GM19023 (cell line): ENCODE data around the gene SMIM43.
"Not testable (repeated sequence)": the region's sequence is repeated elsewhere in the genome, so short reads cannot be mapped to it uniquely, and the experiment has no call there.

Experiments
- ATAC-seq: cut with Tn5 transposase; IDR thresholded peaks from one replicate; pipeline ENCODE4 v1.9.1; 2021; ENCODE audit warnings: mild to moderate bottlenecking, moderate library complexity; ENCODE audit not compliant: unreplicated experiment

Gene SMIM43

DNA sequence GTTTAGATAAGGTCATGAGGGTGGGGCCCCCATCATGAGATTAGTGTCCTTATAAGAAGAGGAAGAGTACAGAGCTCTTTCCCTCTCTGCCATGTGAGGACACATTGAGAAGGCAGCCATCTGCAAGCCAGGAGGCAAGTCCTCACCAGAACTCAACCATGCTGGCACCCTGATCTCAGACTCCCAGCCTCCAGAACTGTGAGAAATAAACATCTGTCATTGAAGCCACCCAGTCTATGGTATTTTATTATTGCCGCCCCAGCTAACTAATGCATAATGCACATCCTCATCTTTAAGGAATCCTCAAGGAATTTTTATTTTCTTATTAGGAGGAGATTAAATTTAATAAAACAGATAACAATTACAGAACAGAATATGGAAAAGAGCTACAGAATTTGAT, 19.4 kb upstream of the SMIM43 start:
- no peak for ATAC-seq

DNA sequence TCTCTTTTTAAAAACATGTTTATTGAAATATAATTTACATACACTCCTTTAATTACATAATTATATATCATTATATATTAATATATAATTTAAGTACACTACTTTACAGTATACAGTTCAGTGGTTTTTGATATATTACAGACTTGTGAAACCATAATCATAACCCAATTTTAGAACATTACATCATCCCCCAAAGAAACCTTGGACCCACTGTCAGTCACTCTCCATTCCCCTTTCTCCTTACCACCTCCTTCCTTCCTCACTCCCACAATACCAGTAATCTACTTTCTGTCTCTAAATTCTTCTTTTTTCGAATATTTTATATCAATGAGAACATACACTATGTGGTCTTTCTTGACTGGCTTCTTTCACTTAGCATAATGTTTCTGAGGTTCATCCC, 18.2 kb upstream of the SMIM43 start:
- ATAC-seq = no peak

DNA sequence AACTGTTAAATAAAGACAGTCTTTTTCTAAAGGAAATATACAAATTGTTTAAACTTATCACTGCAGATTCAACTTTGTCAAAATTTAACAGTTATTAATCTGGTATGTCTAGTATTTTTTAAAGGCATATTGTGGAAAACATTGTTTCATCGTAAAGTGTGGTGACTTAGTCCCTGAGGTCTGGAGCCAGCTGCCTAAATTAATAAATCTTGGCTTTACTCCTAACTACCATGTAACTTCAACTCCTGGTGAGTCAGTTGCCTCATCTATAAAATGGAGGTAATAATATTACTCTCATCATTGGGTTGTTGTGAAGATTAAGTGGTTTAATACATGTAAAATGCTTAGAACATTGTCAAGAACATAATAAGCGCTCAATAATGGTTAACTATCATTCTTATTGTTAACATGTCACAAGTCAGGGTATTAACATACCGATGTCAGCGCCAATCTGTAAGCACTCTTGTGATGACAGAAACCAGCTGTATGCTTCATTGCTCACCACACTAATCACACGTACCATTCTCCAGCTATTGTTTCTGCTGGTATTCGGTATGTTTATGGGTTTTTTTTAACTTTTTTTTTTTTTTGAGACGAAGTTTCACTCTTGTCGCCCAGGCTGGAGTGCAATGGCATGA, 14.1 kb upstream of the SMIM43 start:
- ATAC-seq = no peak

DNA sequence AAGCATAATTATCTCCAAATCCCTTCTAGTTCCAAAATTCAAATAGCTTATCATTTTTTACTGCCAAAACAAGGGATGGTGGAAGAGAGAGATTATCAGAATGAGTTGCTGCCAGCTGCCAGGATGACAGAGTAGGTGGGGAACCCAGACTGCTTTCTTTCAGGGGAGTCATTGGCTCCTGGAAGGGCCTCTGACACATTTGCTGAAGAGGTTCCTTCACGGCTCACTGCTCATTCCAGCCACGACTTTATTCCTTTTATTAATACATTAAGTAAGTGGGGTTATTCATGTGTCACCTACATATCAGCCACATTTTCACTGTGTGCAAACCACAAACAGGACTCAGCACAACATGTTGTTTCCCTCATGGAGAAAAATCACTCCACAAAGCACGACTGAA, 12.7 kb upstream of the SMIM43 start:
- no peak for ATAC-seq

- no peak for ATAC-seq
Observed at GRCh38 chr4:121776610-121777401, 11.8 kb upstream of the SMIM43 start.

GRCh38 chr4:121773883-121774282, 8.9 kb upstream of the SMIM43 start:
- no peak for ATAC-seq

GRCh38 chr4:121771869-121772268, 6.9 kb upstream of the SMIM43 start:
- no peak for ATAC-seq

GRCh38 chr4:121769341-121769740, 4.4 kb upstream of the SMIM43 start:
- no peak for ATAC-seq

DNA sequence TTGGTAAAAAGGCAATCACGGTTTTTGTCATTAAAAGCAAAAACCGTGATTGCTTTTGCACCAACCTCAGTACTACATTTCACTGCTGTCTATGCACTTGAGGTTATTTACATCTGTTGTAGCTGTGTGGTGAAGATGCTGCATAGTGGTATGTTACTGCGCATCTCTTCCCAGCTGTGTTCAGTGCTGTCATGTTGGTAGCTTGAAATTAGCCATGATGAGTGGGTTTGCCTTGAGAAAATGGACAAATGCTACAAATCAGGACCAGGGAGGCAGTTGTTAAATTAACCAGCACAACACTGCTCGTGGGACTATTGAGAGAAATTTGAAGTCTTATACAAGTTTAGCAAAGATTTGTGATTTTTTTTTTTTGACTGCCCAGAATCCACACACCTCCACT, 2.2 kb upstream of the SMIM43 start:
- no peak for ATAC-seq

DNA sequence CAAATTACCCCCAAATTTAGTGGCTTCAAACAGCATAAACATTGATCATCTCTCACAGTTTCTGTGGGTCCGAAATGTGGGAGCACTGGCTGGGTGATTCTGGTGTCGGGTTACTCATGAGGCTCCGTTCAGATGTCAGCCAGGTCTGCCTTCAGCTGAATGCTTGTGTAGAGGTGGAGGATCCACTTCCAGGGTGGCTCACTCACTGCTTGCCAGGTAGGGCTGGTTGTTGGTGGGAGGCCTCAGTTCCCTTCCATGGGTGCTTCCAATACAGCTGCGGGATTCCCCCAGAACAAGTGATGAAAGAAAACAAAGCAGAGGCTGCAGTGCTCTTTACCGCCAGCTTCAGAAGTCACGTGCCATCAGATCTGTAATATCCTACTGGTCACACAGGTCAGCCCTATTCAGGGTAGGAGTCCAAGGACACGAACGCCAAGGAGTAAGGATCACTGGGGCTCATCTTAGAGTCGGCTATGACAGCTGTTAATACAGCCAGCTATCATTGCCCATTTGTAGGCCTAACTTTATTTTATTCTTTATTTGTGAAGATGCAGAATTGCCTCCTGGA, 1.1 kb upstream of the SMIM43 start:
- ATAC-seq = no peak

DNA sequence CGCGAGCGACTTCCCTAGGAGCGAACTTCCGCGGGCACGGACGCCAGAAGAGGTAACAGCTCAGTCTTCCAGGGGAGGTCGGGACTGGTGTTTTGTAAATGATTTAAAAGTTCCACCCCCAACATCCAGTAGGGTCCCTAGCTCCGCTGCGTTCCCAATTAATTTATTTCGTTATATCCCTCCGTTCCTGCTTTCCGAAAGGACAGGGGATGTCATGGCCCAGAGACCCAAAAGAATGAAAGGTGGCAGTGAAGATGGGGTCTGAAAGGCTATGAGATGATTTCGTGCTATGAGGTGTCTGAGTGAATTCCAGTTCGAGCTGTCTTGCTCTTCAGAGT, 373 bp upstream of the SMIM43 start:
- ATAC-seq = no peak

DNA sequence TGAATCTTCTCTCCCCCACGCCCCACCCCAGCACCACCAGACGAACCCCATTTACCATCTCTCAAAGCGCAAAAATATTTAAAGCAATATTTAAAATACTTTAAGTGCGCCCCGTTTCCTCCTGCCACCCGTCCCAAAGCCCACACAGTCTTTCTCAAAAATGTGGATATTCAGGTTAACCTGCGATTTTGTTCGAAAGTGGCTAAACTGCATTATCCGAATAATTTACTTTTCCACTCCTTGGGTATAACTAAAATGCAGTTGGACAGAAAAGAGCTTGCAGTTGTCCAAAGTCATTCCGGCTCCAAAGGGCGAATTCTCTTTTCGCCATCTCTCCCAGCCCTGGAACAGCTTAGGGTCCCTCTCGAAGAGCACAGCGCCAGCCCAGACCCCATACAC, 662 bp downstream of the SMIM43 start:
- no peak for ATAC-seq

DNA sequence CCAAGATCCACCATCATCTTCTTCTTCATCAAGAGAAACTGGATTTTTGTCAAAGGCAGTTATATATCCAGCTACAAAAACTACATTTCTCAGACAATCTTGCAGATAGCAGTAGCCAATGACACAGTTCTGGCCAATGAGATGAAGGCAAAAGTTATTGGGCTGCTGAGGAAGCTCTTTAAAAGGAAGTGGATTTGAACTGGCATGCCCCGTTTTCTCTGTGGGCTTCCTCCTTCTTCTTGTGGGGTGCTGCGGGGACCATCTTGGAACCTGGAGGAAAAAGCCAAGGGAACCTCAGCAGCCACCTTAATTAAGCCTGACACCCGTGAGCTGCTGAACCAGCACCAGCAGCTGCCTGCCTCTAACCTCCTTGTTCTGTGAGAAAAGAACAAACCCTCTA, 4.8 kb downstream of the SMIM43 start:
- ATAC-seq = no peak

DNA sequence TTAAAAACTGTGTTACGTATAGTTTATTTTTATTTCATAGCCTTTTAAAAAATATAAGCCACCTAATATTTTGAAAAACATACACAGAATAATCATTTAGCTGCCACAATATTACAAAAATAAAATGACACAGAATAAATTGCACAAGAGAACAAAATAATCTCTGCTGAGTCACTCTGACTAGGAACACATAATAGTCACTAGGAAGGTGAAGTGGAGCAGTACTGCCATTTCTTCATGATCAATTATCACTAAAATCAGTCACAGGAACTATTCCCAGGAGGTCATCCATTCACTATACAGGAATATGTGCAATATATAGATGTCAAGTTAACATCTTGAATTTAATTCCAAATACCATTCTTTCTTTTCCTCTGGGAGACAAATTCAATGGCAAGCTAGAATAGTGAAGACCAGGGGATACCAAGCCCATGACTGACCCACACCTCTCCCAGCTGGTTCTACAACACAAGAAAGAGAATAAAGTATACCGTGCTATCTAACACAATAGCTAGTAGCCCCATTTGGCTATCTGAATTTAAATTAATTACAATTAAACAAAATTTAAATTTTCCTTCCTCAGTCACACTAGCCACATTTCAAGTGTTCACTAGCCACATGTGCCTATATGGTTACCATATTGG, 5.9 kb downstream of the SMIM43 start:
- ATAC-seq = no peak

GRCh38 chr4:121752142-121752541, 12.8 kb downstream of the SMIM43 start:
- ATAC-seq = not testable (repeated sequence)

DNA sequence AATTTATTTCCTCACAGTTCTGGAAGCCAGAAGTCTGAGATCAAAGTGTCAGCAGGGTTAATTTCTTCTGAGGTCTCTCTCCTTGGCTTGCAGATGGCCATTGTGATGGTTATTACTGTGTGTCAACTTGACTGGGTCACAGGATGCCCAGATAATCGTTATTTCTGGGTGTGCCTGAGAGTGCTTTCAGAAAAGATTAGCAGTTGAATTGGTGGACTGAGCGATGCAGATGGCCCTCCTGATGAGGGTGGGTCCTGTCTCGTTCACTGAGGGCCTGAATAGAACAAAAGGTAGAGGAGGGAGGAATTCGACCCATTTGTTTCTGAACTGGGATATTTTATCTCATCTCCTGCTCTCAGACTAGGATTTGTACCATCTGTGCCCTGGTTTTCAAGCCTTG, 15.7 kb downstream of the SMIM43 start:
- no peak for ATAC-seq

DNA sequence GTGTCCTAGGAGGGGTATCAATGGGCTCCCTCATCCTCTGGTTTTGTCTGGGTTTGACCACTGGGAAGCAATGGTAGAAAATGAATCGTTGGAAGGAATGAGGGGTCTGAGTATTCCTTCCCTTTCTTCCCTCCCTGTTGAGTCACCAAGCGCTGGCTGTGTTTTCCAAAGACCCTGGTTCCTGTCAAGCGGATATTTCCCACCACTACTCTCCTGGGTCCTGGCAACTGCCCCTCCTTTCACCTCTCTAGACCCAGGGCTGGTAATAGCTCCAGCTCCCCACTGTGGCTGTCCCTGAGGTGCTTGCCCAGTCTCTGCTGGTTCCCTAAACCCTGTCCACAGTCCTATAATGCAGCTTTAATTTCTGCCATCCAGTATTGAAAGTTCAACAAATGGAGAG, 22.2 kb downstream of the SMIM43 start:
- ATAC-seq = no peak

DNA sequence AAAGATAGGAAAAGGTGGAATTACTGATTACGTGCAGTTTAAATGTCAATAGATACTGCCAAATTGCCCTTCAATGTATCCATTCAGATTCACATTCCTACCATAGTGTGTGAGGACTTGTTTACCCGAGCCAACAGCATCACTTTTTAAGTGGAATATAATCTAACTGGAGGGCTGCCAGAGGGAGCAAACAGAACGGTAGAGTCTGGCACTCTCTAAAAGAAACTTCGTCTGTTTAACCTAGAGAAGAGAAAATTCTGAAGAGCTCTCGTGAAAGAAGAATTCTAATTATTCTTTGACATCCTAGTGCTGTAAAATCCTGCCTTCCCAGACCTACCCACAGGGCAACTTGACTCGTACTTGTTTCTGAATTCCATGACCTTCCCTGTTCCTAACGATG, 23.2 kb downstream of the SMIM43 start:
- no peak for ATAC-seq

- no peak for ATAC-seq
Observed at GRCh38 chr4:121740796-121741409, 24.1 kb downstream of the SMIM43 start.

GRCh38 chr4:121739575-121739974, 25.4 kb downstream of the SMIM43 start:
- ATAC-seq = no peak

DNA sequence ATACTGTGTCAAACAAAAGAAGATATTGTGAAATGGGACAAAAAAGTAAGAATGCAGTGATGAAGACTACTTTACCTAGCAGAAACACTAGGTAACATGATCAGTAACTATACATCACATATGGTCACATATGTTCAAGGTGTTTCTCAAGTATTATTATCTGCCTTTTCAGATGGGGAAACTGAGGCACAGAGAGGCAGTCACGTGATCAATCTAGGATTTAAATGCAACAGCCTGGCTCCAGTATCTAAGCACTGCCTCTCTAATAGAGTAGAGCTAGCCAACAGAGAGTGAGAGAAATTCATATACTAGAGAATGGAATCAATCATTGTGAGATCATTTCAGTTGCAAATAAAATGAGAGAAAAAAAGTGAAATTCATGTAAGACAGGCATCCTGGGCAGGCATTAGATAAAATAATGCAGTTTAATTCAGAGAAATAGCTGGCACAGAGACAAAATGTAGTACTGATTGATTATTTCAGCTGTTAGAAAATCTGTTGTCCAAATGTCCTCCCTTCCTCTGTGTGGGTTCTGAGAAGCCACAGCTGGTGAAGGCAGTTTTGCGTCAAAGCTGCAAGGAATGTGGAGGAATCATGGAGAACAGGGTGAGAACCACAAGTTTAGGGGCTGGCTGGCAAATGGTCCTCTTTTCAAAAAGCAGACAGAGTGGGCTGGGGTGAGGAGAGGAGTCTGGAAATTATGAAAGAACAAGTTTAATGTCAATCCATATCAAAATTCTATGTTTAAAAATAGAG, 26.0 kb downstream of the SMIM43 start:
- no peak for ATAC-seq
